Measurements from ENCODE around the gene ESAM. TPM values are rescaled to one million over a fixed set of nuclear protein-coding genes. Genes with fewer than 3 reads are reported as not detected.

Gene ESAM
- polyA plus RNA-seq, 1 donor from 2014 or later = 0.77 TPM

DNA sequence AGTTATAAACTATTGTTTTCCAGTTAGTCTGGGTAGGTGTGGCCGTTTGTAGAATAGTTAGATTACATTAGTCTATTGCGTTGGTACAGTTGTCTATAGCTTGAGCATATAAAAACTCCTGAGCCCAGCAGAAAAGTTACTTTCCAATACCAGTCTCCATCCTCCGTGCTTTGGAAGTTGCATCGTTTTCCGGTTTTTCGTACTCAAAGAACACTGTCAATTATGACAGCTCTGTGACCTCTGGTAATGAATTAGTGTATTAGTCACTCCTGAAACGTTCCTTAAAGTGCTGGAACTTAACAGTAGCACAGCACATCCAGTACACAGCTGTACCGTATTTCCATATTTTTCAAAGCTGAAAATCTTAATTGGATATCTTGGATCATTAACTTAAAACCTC, 38.9 kb upstream of the ESAM start:
- H3K4me3 ChIP-seq (ENCODE audit: low read length) = peak overlapping the region; percentile 91
- no peaks in the 10 kb centered on the region for H3K27me3 ChIP-seq (ENCODE audit: insufficient read depth, low read depth, low read length)
- peak overlapping the region; percentile 97 for H3K27ac ChIP-seq (ENCODE audit: low read length)
- H3K9ac ChIP-seq (ENCODE audit: low read length) = peak overlapping the region; percentile 98
- peak overlapping the region; percentile 84 for H3K4me2 ChIP-seq (ENCODE audit: low read length)
- H3K36me3 ChIP-seq (ENCODE audit: insufficient read depth, low read length) = no peaks in the 10 kb centered on the region
- H3K79me2 ChIP-seq (replicated peaks; ENCODE audit: insufficient read depth, low read length) = peaks cover 33% of the 10 kb centered on the region
- no peaks in the 10 kb centered on the region for H3K9me2 ChIP-seq (ENCODE audit: insufficient read depth, low read length)
- peaks cover 4% of the 10 kb centered on the region for H3F3A ChIP-seq (ENCODE audit: insufficient read depth, low read length, poor library complexity, severe bottlenecking)
- TF ChIP-seq TAF1 (IDR thresholded peaks at IDR 0.05; ENCODE audit: low read depth) = no peak
- no peak for TF ChIP-seq CTCF (IDR thresholded peaks at IDR 0.05; ENCODE audit: poor library complexity, severe bottlenecking)
- no peak for TF ChIP-seq SMC3 (conservative IDR thresholded peaks at IDR 0.05; ENCODE audit: poor library complexity)
- no peak for TF ChIP-seq EZH2 (IDR thresholded peaks at IDR 0.05; ENCODE audit: borderline replicate concordance, insufficient read depth, low read length, poor library complexity, severe bottlenecking)
- TF ChIP-seq, protein P1, sequence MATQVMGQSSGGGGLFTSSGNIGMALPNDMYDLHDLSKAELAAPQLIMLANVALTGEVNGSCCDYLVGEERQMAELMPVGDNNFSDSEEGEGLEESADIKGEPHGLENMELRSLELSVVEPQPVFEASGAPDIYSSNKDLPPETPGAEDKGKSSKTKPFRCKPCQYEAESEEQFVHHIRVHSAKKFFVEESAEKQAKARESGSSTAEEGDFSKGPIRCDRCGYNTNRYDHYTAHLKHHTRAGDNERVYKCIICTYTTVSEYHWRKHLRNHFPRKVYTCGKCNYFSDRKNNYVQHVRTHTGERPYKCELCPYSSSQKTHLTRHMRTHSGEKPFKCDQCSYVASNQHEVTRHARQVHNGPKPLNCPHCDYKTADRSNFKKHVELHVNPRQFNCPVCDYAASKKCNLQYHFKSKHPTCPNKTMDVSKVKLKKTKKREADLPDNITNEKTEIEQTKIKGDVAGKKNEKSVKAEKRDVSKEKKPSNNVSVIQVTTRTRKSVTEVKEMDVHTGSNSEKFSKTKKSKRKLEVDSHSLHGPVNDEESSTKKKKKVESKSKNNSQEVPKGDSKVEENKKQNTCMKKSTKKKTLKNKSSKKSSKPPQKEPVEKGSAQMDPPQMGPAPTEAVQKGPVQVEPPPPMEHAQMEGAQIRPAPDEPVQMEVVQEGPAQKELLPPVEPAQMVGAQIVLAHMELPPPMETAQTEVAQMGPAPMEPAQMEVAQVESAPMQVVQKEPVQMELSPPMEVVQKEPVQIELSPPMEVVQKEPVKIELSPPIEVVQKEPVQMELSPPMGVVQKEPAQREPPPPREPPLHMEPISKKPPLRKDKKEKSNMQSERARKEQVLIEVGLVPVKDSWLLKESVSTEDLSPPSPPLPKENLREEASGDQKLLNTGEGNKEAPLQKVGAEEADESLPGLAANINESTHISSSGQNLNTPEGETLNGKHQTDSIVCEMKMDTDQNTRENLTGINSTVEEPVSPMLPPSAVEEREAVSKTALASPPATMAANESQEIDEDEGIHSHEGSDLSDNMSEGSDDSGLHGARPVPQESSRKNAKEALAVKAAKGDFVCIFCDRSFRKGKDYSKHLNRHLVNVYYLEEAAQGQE (IDR thresholded peaks at IDR 0.05; ENCODE audit: borderline replicate concordance) = no peak
- no peak for TF ChIP-seq POLR2AphosphoS5 (IDR thresholded peaks at IDR 0.05)
- H3K9me3 ChIP-seq (ENCODE audit: low read length) = no peaks in the 10 kb centered on the region
- peak overlapping the region; percentile 100 for H2AFZ ChIP-seq (ENCODE audit: low read depth, low read length)
- no peaks in the 10 kb centered on the region for H4K20me1 ChIP-seq (ENCODE audit: insufficient read depth)

DNA sequence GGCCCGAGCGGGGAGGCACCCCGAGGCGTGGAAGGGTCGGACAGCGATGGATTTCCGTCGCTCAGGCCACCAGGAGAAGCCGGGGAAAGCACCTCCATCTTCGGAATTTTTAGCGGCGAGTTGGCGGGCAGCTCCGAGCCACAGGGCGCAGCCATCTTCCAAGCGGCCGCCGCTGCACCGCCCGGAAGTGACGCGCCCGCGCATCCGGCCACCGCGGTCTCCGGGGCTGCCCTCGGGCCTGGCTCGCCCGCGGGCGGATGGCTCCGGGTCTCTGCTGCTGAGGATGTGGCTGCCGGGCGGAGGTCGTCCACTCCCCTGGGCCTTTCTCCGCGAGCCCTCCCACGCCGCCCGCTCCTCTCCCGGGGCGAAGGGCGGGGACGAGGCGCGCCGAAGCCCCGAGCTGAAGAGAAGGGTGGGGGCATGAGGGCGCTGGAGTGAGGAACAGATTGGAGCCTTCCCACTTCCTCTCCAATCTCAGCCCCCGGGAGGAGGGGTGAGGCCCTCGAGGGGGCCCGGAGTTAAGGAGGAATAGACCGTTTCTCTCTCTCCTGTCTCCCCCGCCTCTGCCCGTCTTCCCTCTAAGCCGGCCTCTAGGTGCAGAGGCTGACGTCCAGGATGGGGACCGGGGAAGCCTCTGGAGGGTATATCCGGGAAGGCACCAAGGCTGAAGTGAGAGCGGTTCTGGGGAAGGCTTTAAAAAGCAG, 38.3 kb upstream of the ESAM start, which contains the start of gene MSANTD2:
TSS of gene MSANTD2 (minus strand) at position 181 of the 704 bp plus-strand sequence. CDS start at position 155, 26 bp downstream.
- Histone ChIP-seq H3K9me3 (ENCODE audit: low read length) (no peaks in the 10 kb centered on the region), H4K20me1 (ENCODE audit: insufficient read depth) (no peaks in the 10 kb centered on the region), H3F3A (ENCODE audit: insufficient read depth, low read length, poor library complexity, severe bottlenecking) (peaks cover 4% of the 10 kb centered on the region), H3K4me3 (ENCODE audit: low read length) (peak within 1 kb of the TSS; percentile 91), H3K9me2 (ENCODE audit: insufficient read depth, low read length) (no peaks in the 10 kb centered on the region), H3K27me3 (ENCODE audit: insufficient read depth, low read depth, low read length) (no peaks in the 10 kb centered on the region), H3K9ac (ENCODE audit: low read length) (peak within 1 kb of the TSS; percentile 98), H3K79me2 (replicated peaks; ENCODE audit: insufficient read depth, low read length) (peaks cover 39% of the 10 kb centered on the region), H3K36me3 (ENCODE audit: insufficient read depth, low read length) (no peaks in the 10 kb centered on the region), H3K4me2 (ENCODE audit: low read length) (peak within 1 kb of the TSS; percentile 89), H3K27ac (ENCODE audit: low read length) (peak within 1 kb of the TSS; percentile 97), H2AFZ (ENCODE audit: low read depth, low read length) (peak within 1 kb of the TSS; percentile 100)
- no peak for TF ChIP-seq CTCF (IDR thresholded peaks at IDR 0.05; ENCODE audit: poor library complexity, severe bottlenecking)
- TF ChIP-seq, protein P1 (IDR thresholded peaks at IDR 0.05; ENCODE audit: borderline replicate concordance) = peak; percentile 82
- peak; percentile 51 for TF ChIP-seq EP300 (conservative IDR thresholded peaks at IDR 0.05; ENCODE audit: poor library complexity, severe bottlenecking)
- peak; percentile 73 for TF ChIP-seq TAF1 (IDR thresholded peaks at IDR 0.05; ENCODE audit: low read depth)
- peak; percentile 91 for TF ChIP-seq POLR2AphosphoS5 (IDR thresholded peaks at IDR 0.05)
- peak; percentile 78 for TF ChIP-seq MXI1 (conservative IDR thresholded peaks at IDR 0.05; ENCODE audit: poor library complexity, severe bottlenecking)
- peak; percentile 48 for TF ChIP-seq SMC3 (conservative IDR thresholded peaks at IDR 0.05; ENCODE audit: poor library complexity)
- TF ChIP-seq RAD21 (conservative IDR thresholded peaks at IDR 0.05) = peak; percentile 30
- TF ChIP-seq EZH2 (IDR thresholded peaks at IDR 0.05; ENCODE audit: borderline replicate concordance, insufficient read depth, low read length, poor library complexity, severe bottlenecking) = no peak
